ENCODE results near the gene FADS6.

Gene FADS6

GRCh38 chr17:74851612-74852236 lies 41.7 kb downstream of the FADS6 start:
- FAIRE-seq, result no peak

- FAIRE-seq, result no peak
Observed at GRCh38 chr17:74850914-74851313, 42.5 kb downstream of the FADS6 start.

DNA sequence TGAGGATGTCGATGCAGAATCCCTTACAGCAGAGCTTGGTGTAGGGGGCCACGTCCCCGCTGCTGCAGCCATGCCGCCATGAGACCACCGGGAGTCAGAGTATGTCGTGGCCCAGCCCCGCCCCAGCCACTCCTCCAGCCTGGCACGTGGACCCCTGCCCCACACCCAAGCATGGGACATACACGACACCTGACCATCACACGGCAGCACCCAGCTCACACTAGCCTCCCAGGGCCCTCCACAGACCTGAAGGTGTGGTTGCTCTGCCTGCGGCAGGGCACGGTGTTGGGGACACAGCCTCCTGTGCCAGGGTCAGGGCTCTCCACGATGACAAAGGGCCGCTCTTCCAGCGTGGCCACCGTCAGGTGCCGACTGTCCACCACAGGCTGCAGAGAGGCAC lies 43.1 kb downstream of the FADS6 start:
- FAIRE-seq, result no peak

DNA sequence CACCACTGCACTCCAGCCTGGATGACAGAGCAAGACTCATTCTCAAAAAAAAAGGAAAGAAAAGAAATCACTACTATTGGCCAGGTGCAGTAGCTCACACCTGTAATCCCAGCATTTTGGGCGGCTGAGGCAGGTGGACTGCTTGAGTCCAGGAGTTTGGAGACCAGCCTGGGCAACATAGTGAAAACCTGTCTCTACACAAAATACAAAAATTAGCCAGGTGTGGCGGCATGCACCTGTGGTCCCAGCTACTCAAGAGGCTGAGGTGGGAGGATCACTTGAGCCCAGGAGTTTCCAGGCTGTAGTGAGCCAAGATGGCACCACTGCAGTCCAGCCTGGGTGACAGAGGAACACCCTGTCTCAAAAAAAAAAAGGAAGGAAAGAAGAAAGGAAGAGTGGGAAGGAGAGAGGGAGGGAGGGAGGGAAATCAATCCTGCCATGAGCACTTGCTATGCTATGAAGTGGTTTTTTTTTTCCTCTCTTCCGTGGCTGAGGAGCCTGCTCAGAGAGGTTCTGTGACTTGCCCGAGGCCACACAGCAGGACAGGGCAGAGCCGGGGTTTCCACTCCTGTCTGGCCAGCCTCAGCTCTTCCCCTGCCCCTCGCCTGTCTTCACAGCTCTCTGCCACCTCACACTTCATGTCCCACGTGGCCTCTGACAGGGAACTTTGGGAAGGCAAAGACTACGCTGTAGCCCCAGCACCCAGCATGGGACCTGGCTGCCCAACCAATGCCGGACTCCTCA lies 44.6 kb downstream of the FADS6 start:
- no peak for FAIRE-seq

GRCh38 chr17:74846621-74847020 lies 46.8 kb downstream of the FADS6 start:
- FAIRE-seq, result no peak

DNA sequence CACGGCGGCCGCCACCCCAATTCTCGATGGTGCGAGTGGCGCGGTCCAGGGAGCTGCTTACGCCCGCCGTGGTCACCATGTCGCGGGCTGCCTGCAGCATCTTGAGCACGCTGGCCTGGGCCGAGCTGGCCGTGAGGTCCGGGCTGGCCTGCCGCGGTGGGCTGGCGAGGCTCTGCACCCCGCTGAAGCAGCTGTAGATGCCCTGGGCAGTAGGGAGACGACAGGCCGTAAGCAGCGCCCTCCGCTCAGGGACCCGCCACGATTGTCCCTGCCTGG lies 50.1 kb downstream of the FADS6 start:
- FAIRE-seq, result no peak

GRCh38 chr17:74842599-74843351 lies 50.7 kb downstream of the FADS6 start:
- FAIRE-seq, result no peak

DNA sequence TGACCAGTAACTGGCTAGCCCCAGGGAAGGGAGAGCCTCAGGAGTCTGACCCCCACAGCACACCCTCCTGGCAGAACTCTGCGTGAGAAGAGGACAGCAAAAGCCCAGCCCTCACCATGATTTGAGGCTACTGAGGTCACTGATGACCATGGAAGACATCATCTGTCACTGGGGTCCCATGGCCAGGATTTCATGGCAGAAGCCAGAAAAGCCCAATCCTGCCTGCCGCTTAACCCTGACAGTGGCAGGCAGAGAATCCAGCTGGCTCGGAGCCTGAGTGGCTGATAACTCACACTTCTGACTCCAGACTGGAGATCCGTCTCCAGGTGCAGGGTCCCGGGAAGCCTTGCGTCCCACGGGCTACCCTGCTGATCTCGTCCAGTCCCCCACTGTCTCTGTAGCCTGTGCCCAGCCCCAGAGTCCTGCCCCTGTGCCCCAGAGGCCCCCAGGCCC lies 51.3 kb downstream of the FADS6 start:
- FAIRE-seq, result no peak

DNA sequence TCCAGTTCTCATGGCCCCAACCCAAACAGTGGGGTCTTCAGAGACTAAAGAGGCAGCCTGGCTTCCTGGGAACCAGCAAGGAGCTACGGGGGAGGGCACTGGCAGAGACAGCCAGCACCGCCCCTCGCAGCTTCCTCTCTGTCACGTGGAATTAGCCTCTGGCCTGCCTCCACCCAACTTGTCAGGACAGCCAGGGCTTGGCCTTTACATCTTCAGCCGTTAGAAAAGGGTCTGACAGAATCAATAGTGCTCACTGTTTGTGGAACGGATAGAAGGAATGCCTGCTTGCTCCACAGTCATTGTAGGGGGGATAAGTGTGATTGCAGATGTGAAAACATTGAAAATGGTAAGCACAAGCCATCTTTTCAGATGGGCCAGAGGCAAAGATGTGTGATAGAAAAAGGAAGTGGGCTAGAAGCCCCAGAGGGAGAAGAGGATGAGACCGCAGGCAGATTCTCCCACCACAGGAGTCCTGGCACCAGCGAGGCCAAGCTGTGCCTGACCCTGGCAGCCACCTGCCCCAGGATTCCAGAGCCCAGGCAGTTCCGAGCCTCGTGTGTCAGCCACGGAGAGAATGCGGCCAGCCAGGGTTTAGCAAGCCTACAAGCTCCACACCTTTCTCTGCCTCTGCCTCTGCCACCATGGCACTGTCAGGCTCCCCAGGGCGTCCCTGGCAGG lies 52.3 kb downstream of the FADS6 start:
- no peak for FAIRE-seq

DNA sequence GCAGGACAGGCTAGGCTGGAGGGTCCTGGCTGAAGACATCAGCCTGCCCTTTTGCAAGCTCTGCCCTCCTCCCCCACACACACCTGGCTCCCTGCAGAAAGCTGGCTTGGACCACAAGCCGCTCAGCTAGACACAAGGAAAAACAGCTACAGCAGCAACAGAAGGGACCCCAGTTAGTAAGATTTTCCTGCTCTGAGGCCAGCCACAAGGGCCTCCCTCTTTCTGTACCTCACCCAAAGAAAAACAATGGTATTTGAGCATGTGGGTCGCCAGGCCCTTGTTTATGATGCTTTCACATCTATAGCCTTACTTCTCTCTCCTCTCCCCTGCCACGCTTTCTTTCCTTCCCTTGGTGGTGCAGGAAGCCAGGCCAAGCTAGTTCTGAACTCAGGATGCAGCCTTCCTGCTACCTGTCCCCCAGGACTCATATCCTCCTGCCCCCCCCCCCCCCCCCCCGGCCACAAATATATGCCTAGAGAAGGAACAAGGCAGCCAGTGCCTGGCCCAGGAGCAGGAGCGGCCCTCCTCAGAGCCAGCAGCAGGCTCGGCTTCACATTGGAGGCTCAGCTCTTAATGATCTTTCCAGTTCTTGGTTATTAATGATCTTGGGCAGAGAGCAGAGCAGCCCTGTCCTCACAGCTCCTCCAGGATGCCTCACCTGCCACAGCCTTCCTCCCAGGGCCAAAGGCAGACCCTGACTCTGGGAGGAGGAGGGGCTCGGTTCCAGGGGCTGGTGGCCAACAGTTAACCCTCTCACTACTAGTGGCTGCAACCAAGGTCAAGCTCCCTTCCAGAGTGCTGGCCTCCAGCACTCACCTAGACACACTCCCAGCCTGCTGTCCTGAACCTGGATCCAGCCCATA lies 53.2 kb downstream of the FADS6 start:
- FAIRE-seq, result no peak

DNA sequence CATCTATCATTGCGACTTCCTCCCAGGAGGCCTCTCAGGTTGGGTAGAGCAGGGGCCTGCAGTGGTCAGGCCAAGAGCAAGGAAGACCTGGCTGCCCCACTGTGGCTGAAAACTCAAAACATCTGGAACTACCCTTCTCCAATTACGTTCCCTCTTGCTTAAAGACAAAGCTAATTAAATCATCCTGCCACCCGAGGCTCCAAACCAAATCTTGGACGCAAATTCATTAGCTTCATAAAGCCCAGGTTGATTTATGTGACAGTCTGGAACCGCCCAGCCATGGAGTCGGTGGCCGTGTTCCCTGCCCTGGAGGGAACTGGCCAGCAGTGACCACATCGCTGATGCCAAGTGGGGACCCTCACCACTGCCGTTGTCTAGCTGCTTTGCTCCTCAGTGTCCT lies 55.2 kb downstream of the FADS6 start:
- FAIRE-seq, result no peak

GRCh38 chr17:74836691-74837467 lies 56.6 kb downstream of the FADS6 start:
- FAIRE-seq, result no peak

DNA sequence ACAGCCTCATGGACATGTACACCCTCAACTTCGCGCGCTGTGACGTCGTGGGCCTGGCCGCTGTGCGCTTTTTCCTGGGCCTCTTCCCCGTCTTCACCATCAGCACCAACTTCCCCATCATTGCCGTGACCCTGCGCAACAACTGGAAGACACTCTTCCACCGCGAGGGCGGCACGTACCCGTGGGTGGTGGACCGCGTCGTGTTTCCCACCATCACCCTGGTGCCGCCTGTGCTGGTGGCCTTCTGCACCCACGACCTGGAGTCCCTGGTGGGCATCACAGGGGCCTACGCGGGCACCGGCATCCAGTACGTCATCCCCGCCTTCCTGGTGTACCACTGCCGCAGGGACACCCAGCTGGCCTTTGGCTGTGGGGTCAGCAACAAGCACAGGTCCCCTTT lies 57.2 kb downstream of the FADS6 start:
- FAIRE-seq, result no peak

GRCh38 chr17:74833501-74834377 lies 59.7 kb downstream of the FADS6 start:
- no peak for FAIRE-seq

GRCh38 chr17:74832421-74832820 lies 61.0 kb downstream of the FADS6 start:
- no peak for FAIRE-seq

GRCh38 chr17:74831444-74832146 lies 61.8 kb downstream of the FADS6 start:
- no peak for FAIRE-seq

DNA sequence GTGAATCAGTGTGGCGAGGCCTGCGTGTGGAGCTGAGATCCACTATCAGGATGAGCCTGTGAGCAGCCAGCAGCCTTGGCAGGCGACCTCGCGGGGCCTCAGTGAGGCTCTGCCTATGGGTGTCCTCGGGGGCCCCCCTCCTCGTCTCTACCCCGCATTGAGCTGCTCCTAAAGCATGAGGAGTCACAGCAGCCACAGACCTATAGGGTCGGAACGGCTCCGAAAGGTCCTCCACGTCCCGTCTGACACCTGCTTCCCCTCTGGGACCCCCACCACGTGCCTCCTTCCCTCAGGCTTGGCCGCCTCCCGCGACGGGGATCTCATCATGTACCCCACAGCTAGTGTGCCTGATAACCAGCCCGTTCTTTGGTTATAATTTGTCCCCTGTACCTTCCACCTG lies 62.6 kb downstream of the FADS6 start:
- FAIRE-seq, result no peak

DNA sequence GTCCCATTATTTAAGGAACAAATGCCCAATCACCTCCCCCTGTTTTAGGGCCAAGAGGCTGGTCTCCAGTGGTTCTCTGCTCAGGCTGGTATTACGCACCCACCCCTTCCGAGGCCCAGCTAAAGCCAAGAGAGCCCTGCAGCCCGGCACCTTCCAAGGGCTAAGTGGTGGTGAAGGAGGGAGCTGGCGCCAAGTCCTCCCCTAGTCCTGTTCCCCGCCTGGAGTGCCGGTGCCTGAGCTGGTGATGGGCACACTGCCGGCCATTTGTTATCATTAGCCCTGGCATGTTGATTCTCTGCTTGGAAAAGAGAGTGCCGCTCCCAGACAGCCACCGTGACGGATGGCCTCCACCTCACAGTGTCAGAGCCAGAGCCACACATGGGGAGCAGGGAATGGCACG lies 65.6 kb downstream of the FADS6 start:
- FAIRE-seq, result no peak

All from G401.6 (cell line).